ENCODE measurements around the gene GLS.
A peak's percentile ranks its signal among the peaks of the same experiment; 100 is the strongest.

GLS gene

DNA sequence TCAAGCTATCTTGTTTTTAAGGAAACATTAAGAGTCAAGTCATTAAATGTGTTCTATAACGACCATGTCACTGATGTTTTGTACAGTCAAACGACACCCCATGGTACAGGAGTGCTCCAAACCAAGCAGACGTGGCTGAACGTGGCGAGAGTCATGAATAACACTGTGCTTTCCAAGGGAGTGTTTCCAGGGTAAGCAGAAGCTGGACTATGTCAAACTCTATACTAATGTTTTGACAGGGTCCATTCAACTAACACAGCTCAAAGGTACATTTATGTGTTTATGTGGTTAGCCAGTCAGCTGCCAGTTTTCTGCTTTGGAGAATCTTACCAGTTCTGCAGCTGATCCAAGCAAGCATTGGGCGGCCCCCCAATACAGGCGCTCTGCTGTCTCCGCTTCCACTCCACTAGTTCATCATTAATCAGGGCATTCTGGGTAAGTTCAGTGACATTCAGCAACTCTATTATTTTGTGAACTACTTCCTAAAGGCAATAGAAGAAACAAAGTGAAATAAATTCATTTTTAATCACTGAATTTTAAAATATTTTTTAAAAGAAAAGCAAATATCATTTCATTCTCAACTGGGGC is 117.0 kb downstream of the GLS start:
- DNase-seq = no peak

- no peak for DNase-seq
Observed at GRCh38 chr2:190999058-190999457, 118.4 kb downstream of the GLS start.

GRCh38 chr2:190999949-191000665 is 119.5 kb downstream of the GLS start:
- no peak for DNase-seq

DNA sequence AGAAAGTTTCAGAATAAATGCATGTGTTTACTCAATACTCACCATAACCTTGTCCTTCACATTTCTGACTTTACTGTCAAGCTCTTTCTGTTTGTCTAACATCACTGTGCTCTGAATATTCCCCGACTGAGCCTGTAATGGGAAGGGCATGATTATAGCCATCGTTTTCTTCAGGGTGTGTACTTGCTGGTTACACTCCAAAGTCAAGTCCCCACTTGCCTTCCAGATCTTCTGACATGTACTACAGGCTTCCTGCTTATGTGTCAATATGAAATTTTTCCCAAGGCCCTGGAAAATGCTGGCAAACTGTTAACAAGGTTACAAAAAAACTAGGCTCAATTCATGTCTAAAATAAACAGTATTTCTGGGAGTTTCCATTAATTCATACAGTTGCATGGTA is 120.4 kb downstream of the GLS start:
- DNase-seq = no peak

DNA sequence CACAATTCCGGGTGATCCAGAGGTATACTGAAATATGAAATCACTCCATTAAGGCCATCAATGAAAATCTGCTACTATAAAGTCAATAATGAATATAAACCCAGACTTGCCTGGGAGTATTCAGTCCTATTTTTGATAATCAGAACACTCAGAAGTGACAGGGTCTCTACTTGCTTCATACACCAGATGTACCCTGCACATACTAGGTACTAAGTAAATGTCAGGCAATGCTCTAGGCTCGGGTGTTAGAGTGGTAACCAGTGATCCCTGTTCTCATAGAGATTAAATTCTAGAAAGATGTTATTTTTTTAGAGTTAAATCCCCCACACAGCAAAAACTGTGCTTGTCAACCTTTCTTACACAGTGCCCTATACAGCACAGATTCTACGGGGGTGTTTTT is 121.0 kb downstream of the GLS start:
- DNase-seq = no peak

DNA sequence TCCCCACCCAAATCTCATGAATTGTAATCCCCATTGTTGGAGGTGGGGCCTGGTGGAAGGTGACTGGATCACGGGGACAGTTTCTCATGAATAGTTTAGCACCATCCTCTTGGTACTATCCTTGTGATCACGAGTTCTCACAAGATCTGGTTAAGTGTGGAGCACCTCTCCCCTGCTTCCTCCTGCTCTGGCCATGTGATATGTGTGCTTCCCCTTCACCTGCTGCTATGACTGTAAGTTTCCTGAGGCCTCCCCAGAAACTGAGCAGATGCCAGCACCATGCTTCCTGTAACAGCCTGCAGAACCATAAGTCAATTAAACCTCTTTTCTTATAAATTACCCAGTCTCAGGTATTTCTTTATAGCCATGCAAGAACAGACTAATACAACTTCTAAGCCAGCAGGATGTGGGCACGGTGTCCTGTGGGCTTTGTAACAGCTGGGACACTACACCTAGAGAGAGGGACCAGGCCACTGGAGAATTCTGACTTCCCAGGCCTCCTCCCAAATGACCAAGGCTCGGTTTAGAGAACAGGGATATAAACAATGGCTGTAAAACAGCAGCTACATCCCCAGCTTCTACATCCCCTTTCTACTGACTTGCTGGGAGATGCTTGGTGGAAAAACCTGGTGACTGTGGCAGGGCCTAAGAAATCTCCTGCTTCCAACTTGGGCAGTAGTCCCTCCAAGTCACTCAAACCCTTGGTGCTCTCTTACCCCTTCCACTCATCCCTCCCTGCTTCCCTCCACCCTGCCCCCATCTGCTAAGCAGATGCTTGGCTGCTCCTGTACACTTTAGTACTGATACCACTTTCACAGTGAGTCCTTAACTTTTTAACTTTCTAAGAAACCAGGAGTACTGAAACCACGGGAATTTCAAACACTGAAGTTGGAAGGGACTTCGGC is 123.0 kb downstream of the GLS start:
- DNase-seq = no peak

DNA sequence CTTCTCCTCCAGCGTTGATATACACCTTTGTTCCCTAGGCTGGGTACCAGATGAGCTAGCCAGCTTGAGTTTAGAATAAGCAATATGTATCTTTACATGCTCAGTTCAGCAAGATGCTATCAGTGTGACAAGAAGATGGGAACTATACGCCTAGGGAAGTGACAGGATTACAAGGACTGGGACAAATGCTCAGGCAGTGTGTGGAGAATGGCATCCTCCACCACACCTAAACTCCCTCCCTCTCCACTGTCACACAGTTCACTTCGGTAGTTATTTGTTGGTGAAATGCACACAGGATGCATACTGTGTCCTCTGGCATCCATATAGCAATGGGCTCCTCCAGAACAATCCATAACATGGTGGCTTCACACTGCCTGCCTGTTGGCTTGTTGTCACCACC is 125.7 kb downstream of the GLS start:
- DNase-seq = no peak

GRCh38 chr2:191006997-191007783 is 126.6 kb downstream of the GLS start:
- no peak for DNase-seq

DNA sequence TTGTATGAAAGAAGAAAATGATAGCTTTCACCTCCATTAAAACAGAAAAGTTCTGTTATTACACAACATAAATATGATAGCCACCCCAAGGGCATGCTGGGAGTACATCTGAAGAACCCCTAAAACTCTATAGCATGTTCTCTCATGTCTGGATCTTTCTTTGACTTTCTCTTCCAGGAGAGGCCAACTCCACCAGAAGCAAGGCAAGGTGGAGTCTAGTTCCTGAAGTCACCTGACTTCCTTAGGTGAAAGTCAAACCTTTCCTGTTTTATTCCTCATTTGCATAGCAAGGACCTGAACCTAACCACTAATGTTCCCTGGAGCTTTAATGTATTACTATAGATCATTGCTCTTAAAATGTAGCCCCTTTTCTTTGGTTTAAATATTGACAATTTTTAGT is 127.7 kb downstream of the GLS start:
- no peak for DNase-seq

GRCh38 chr2:191009541-191010374 is 129.1 kb downstream of the GLS start:
- DNase-seq = no peak

DNA sequence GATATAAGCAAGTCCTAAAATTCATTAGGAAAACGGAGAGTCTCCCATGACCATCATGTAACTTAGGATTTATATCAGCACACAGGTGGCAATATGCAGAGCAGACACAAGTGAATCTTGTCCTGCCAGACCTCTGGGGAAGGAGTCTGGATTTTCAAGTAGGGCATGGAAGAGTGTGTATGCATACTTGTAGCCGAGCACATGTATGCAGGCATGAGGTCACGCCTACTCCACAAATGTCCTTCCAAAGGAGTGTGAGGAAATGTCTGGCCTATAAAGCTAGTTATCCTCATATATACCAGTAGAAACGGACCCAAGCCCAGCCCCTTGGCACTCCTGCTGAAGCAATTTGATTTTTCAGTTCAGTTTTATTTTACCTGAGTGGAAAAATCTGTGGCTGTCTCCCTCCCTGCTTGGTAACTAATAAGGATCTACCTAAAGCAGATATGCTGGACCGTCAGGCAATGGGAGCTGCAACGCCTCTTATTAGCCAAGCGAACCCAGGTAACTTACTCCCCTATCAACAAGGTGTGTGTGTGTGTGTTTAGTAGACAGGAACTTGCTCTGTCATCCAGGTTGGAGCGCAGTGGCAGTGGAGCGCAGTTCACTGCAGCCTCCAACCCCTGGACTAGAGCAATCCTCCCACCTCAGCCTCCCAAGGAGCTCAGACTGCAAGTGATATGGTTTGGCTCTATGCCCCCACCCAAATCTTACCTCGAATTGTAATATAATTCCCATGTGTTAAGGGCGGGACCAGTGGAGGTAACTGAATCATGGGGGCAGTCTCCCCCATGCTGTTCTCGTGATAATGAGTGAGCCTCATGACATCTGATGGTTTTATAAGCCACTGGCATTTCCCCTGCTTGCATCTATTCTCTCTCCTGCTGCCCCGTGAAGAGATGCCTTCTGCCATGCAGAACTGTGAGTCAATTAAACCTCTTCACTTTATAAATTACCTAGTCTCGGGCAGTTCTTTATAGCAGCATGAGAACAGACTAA is 130.6 kb downstream of the GLS start:
- DNase-seq = no peak

GRCh38 chr2:191012346-191012745 is 131.7 kb downstream of the GLS start:
- DNase-seq = no peak

GRCh38 chr2:191012845-191013681 is 132.4 kb downstream of the GLS start:
- DNase-seq = no peak

DNA sequence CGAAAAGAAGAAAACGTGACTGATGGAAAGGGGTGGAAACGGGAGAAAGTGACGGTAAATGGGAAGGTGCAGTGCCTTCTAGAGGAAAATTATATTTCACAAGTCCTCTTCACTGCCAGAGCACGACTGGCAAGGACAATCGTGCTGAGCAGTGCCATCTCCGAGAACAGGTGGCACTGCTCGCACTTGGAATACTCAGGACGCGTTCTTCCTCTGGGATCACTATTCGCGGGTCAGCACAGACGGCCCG is 133.0 kb downstream of the GLS start:
- no peak for DNase-seq

DNA sequence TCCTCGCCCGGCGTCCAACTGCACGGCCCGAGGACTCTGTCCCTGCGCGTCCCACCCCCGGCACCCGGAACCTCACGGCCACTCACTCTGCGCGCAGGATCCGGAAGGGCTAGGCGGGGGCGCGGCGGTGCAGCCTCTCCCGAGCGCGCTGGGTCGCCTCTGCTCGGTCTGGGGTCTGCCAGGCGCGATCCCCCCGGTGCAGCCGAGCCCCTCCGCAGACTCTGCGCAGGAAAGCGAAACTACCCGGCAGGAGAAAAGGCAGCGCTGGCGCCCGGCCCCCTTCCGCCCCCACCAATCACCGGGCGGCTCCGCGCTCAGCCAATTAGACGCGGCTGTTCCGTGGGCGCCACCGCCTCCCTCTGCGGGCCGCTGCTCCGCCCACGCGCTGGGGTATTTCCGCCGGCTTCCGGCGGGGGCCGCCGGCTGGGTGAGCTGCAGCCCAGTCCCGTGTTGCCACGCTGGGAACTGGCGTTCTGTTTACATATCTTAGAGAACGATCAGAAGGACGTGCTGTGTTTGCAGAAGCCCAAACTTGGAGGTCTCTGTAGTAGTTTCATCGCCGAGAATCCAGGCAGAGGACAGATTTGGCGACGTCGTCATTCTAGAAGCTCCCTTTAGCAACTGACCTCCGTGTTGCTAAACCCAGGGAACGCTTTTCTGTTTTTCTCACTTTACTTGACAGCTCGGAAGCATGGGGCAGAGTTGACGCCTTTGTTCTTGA is 133.5 kb downstream of the GLS start, which contains the start of gene STAT1:
STAT1 (minus strand) TSS at position 240 of the 721 bp plus-strand sequence. CDS start 4,168 bp downstream, outside the sequence.
- peak; percentile 80 for DNase-seq

DNA sequence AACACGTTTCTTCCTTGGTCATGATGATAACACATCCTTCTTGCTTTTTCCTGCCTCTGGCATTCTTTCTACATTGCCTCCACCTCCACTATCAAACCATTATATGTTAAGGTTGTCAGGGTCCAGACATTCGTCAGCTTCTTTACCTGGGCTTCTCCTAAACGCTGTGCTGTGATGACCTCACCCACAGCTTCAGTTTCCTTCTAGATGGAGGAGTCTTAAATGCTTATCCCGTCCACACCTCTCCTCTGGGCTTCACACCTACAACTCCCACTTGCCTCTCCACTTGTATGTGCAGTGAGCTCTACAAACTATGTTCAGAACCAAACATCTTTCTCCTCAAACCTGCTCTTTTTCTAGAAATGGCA is 134.0 kb downstream of the GLS start:
- no peak for DNase-seq
